ENCODE data around the gene FGD5. TPM values are rescaled to one million over a fixed set of nuclear protein-coding genes. Genes with fewer than 3 reads are reported as not detected.

The FGD5 gene
- total RNA-seq, 6 donors from 2014 or later: 26.8 to 90.4 (median 57.2) TPM

DNA sequence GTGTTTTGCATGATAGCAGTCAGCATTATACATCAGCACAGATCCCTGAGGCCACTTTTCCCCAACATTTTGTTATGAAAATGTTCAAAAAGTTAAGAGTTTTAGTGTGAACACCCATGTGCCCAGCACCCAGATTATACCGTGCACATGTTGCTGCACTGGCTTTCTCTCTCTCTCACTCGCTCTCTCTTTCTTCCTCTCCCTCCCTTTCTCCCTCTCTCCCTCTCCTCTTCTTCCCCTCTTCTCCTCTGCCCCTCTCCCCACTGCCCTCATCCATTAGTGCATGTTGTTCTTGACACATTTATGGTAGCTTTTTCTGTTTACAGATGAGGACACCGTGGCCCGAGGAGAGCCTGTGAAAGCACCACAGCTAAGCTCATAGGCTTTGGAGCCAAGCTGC, 7.3 kb downstream of the FGD5 start:
- Histone ChIP-seq H3K4me1 (peaks cover 18 to 32% (median 26%) of the 10 kb centered on the region in 4 donors), H3K9me3 (no peaks in the 10 kb centered on the region), H3K4me3 (no peak overlapping the region), H3K27ac (no peak overlapping the region), H3K36me3 (peaks cover 0 to 8% (median 0%) of the 10 kb centered on the region in 4 donors), H3K27me3 (no peaks in the 10 kb centered on the region)
- WGBS, 2 donors: 65% methylated on average over 4 of the region's 4 CpGs
- ATAC-seq (ENCODE audit: low FRiP score in 2 of 2) (no peak), DNase-seq (no peak)
- TF ChIP-seq POLR2AphosphoS5 (IDR thresholded peaks at IDR 0.05) (no peak), EP300 (IDR thresholded peaks at IDR 0.05) (no peak), POLR2A (IDR thresholded peaks at IDR 0.05) (no peak)
- TF ChIP-seq, protein P1, sequence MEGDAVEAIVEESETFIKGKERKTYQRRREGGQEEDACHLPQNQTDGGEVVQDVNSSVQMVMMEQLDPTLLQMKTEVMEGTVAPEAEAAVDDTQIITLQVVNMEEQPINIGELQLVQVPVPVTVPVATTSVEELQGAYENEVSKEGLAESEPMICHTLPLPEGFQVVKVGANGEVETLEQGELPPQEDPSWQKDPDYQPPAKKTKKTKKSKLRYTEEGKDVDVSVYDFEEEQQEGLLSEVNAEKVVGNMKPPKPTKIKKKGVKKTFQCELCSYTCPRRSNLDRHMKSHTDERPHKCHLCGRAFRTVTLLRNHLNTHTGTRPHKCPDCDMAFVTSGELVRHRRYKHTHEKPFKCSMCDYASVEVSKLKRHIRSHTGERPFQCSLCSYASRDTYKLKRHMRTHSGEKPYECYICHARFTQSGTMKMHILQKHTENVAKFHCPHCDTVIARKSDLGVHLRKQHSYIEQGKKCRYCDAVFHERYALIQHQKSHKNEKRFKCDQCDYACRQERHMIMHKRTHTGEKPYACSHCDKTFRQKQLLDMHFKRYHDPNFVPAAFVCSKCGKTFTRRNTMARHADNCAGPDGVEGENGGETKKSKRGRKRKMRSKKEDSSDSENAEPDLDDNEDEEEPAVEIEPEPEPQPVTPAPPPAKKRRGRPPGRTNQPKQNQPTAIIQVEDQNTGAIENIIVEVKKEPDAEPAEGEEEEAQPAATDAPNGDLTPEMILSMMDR (IDR thresholded peaks at IDR 0.05): no peak

DNA sequence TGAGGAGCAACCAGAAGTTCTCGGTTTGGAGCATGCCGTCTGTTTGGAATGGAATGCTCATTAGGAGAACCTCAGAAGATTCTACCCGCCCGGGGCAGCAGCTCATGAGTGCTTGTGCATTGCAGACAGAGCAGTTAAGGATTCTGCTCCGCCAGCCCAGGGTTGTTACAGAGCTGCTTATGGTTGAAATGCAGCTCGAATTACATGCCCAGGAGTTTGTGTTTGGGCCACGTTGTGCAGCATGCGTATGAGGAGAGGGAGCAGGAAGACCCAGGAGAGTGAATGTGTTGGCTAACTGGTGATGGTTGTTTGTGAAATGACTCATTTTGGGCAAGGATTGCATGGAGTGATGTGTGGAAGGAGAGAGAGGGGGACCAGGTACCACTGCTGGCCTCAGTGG, 9.0 kb downstream of the FGD5 start:
- DNase-seq: no peak
- Histone ChIP-seq H3K4me3 (no peak overlapping the region), H3K9me3 (no peaks in the 10 kb centered on the region), H3K27ac (no peak overlapping the region), H3K27me3 (no peaks in the 10 kb centered on the region), H3K4me1 (peaks cover 17 to 29% (median 24%) of the 10 kb centered on the region in 4 donors), H3K36me3 (no peaks in the 10 kb centered on the region)
- ATAC-seq (ENCODE audit: low FRiP score in 2 of 2): no peak
- 68 to 72% methylated on average over 6 to 8 of the region's 8 CpGs for WGBS, 2 donors
- no peak for TF ChIP-seq EP300 (IDR thresholded peaks at IDR 0.05)

DNA sequence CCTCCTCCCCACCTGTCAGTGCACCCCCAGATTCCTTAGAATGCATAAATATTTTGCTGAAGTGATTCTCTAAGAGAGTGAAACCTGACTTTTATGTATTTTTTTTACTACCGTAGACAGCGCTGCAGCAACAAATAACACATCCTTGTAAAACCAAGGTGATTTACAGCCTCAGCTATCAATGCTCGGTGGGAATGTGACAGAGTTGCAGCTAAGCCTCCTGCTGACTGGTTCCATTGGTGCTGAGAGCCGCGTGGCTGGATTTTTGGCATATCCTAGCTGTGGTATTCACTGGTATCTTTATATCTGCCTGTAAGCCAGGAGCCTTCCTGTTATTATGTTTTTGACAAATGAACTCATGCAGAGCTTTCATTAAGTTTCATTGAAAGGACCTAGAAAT, 11.0 kb downstream of the FGD5 start:
- DNase-seq (no peak), ATAC-seq (ENCODE audit: low FRiP score in 2 of 2) (no peak)
- H3K9me3 ChIP-seq: no peaks in the 10 kb centered on the region
- no peaks in the 10 kb centered on the region for H3K27me3 ChIP-seq
- WGBS, 2 donors: 52 to 61% methylated on average over 5 of the region's 5 CpGs
- H3K27ac ChIP-seq: no peak overlapping the region
- H3K4me3 ChIP-seq: no peak overlapping the region
- peaks cover 8 to 14% (median 10%) of the 10 kb centered on the region in 4 donors for H3K4me1 ChIP-seq
- TF ChIP-seq POLR2AphosphoS5 (IDR thresholded peaks at IDR 0.05): no peak
- TF ChIP-seq EP300 (IDR thresholded peaks at IDR 0.05): no peak
- no peak for TF ChIP-seq POLR2A (IDR thresholded peaks at IDR 0.05)
- TF ChIP-seq, protein P1 (IDR thresholded peaks at IDR 0.05): no peak
- H3K36me3 ChIP-seq: no peaks in the 10 kb centered on the region

DNA sequence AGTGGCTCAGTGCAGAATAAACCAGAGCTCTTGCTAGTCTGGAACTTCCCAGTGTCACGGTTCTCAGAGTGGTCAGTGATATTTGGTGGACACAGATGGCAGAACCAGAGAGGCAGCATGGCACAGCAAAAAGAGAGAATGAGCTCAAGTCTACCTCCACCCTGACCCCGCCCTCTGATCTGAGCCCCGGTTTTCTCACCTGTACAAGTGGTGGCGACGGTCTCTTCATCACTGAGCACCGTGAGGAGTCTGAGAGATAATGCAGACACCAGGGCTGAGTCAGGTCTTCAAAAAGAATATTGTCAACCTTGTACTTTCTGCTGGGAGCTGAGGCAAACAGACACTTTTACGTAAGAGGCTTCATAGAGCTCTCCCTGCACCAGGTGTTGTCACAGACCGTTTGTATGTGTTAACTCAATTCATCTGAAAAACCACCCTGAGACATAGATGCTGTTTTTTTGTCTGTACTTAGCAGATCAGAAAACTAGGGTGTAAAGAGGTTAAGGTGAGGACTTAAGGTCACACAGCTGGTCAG, 13.2 kb downstream of the FGD5 start:
- TF ChIP-seq, protein P1 (IDR thresholded peaks at IDR 0.05): no peak
- TF ChIP-seq EP300 (IDR thresholded peaks at IDR 0.05) (no peak), POLR2A (IDR thresholded peaks at IDR 0.05) (no peak), POLR2AphosphoS5 (IDR thresholded peaks at IDR 0.05) (no peak)
- H3K9me3 ChIP-seq: no peaks in the 10 kb centered on the region
- WGBS, 2 donors: 64 to 67% methylated on average over 8 of the region's 8 CpGs
- H3K27ac ChIP-seq: peak overlapping the region in 1 of 4 donors; percentile 13
- no peaks in the 10 kb centered on the region for H3K36me3 ChIP-seq
- ATAC-seq (ENCODE audit: low FRiP score in 2 of 2) (no peak), DNase-seq (no peak)
- no peaks in the 10 kb centered on the region for H3K27me3 ChIP-seq
- no peak overlapping the region for H3K4me3 ChIP-seq
- peaks cover 15 to 32% (median 29%) of the 10 kb centered on the region in 4 donors for H3K4me1 ChIP-seq

DNA sequence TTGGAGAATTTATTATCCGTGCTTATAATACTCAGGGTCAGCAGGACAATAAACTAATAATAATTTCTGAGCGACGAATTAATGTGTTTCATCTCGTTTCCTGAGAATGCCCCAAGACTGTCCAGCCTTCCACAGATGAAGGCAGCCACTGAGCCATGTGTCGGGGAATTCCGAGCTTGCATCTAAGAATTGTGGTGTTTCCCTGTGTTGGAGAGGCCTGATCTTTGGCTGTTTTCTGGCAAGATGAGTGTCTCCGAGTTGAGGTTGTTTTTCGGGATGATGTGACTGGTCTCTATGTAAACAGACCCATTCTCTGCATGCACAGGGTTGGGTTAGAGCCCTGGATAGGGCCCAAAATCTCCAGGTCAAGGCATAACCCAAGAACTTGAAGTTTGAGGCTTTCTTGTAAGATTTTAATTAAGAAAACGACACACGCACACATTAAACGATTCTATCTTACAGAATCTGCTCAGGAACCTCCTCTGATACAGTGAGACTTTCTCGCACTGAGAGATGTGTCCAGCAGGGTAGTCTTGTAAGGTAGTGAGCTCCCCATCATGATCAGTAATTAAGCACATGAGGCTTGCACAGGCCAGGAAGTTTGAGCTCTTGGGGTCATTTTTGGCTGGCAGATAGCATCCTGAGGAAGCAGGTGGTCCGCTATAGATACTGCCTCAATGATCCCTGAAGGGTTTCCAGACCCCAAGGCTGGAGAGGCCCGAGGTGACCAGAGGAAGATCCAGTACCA, 14.4 kb downstream of the FGD5 start:
- Histone ChIP-seq H3K4me1 (peaks cover 27 to 44% (median 39%) of the 10 kb centered on the region in 4 donors), H3K4me3 (no peak overlapping the region), H3K9me3 (no peaks in the 10 kb centered on the region), H3K27me3 (no peaks in the 10 kb centered on the region), H3K36me3 (no peaks in the 10 kb centered on the region), H3K27ac (peak overlapping the region in 1 of 4 donors; percentile 22)
- TF ChIP-seq POLR2A (IDR thresholded peaks at IDR 0.05): no peak
- TF ChIP-seq POLR2AphosphoS5 (IDR thresholded peaks at IDR 0.05): no peak
- TF ChIP-seq EP300 (IDR thresholded peaks at IDR 0.05): no peak
- TF ChIP-seq, protein P1 (IDR thresholded peaks at IDR 0.05): no peak
- no peak for ATAC-seq (ENCODE audit: low FRiP score in 2 of 2)
- WGBS, 2 donors: 71 to 72% methylated on average over 13 to 14 of the region's 14 CpGs
- DNase-seq: no peak

Data from upper lobe of left lung (tissue), 6 donors.